GM12892 (cell line): Measurements from ENCODE around the gene ADARB2.

Experiments
- POLR2A ChIP-seq: IDR thresholded peaks from 2 replicates; pipeline ENCODE4 v1.6.1; 2011; ENCODE audit warnings: low read depth, low read length, control low read depth
- POLR2AphosphoS5 ChIP-seq: IDR thresholded peaks from 2 replicates; pipeline ENCODE4 v1.6.1; 2011; ENCODE audit warnings: low read depth, low read length, control low read depth

DNA sequence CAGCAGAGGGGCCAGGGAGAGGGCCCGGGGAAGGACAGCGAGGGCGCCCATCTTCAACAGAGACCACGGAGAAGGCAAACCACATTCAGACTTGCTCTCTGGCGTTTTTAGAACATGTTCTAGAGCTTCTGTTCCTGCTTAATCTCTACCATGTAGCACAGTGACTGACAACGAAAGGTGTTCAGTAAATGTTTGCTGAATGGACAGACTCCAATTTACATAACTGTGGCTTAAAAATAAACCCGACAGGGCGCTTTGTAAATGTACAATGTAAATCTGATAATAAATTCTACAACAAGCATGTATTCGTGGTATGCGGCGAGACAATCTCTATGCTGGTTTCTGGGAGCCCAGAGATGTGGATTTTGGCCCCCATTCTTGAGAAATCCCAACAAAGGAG lies 10.5 kb downstream of the ADARB2 start:
- TF ChIP-seq POLR2A, result no peak
- TF ChIP-seq POLR2AphosphoS5, result no peak
